Hepatocyte (in vitro differentiated cells): ENCODE results near the gene LEMD1. TPM values are rescaled to one million over a fixed set of nuclear protein-coding genes. Genes with fewer than 3 reads are reported as not detected.

Experiments used
- DNase-seq: peaks from one replicate; pipeline ENCODE4 v3.0.0-alpha.2; 2016; ENCODE audit warnings: low spot score
- H2AFZ ChIP-seq: fragments of 200-600 bp; sonication (generic); 2 replicates; pipeline ENCODE4 v1.6.0; 2016; ENCODE audit warnings: antibody characterized with exemption, mild to moderate bottlenecking
- H3K27ac ChIP-seq: fragments of 200-600 bp; sonication (generic); 2 replicates; pipeline ENCODE4 v1.5.1; 2016; ENCODE audit warnings: mild to moderate bottlenecking
- H3K27me3 ChIP-seq: fragments of 200-600 bp; sonication (generic); 2 replicates; pipeline ENCODE4 v1.6.1; 2016
- H3K36me3 ChIP-seq: fragments of 200-600 bp; sonication (generic); replicated peaks from 2 replicates; pipeline ENCODE4 v1.5.1; 2016; ENCODE audit warnings: low read depth; ENCODE audit not compliant: insufficient read depth
- H3K4me1 ChIP-seq: fragments of 200-600 bp; sonication (generic); 2 replicates; pipeline ENCODE4 v1.5.1; 2016; ENCODE audit warnings: mild to moderate bottlenecking, moderate library complexity; ENCODE audit not compliant: insufficient read depth
- H3K4me2 ChIP-seq: fragments of 200-600 bp; sonication (generic); 2 replicates; pipeline ENCODE4 v1.6.0; 2016
- H3K4me3 ChIP-seq: fragments of 200-600 bp; sonication (generic); 2 replicates; pipeline ENCODE4 v1.5.1; 2016; ENCODE audit warnings: mild to moderate bottlenecking
- H3K79me2 ChIP-seq: fragments of 200-600 bp; sonication (generic); 2 replicates; pipeline ENCODE4 v1.6.0; 2017; ENCODE audit warnings: mild to moderate bottlenecking
- H3K9me2 ChIP-seq: fragments of 200-600 bp; sonication (generic); replicated peaks from 2 replicates; pipeline ENCODE4 v1.6.0; 2017; ENCODE audit warnings: mild to moderate bottlenecking; ENCODE audit not compliant: insufficient read depth
- H3K9me3 ChIP-seq: fragments of 200-600 bp; sonication (generic); 2 replicates; pipeline ENCODE4 v1.5.1; 2016; ENCODE audit warnings: low read depth, mild to moderate bottlenecking
- H4K20me1 ChIP-seq: fragments of 200-600 bp; sonication (generic); 2 replicates; pipeline ENCODE4 v1.6.0; 2016; ENCODE audit warnings: mild to moderate bottlenecking; ENCODE audit not compliant: insufficient read depth, poor library complexity, severe bottlenecking
- EZH2 ChIP-seq: fragments of 200-600 bp; sonication (generic); IDR thresholded peaks from 2 replicates; pipeline ENCODE4 v1.6.1; 2016; ENCODE audit warnings: antibody characterized with exemption, mild to moderate bottlenecking, borderline replicate concordance
- EZH2phosphoT487 ChIP-seq: fragments of 200-600 bp; sonication (generic); IDR thresholded peaks from one replicate; pipeline ENCODE4 v1.6.1; 2018; ENCODE audit warnings: antibody characterized with exemption, mild to moderate bottlenecking, low read depth, moderate library complexity; ENCODE audit not compliant: unreplicated experiment, severe bottlenecking
- WGBS: methylation state at CpG from one replicate; pipeline ENCODE4 v1.1.6; 2016; ENCODE audit warnings: low lambda C conversion rate; ENCODE audit errors: missing lambda C conversion rate; 5-methylcytosine and 5-hydroxymethylcytosine counted together
- polyA plus RNA-seq: library from polyadenylated mRNA; unstranded; fragments of >200 nt; fragmentation: Nextera tagmentation; extraction: Ambion mirVana; gene quantifications from 2 replicates; pipeline ENCODE4 v1.2.1, GENCODE V29; 2016
- total RNA-seq: library from RNA; depleted of rRNA; stranded (reverse); fragments of >200 nt; gene quantifications from 2 replicates; pipeline ENCODE4 v1.2.3, GENCODE V29; 2014
- TF ChIP-seq, protein P1 (sequence below): fragments of 200-600 bp; sonication (generic); IDR thresholded peaks from 2 replicates; pipeline ENCODE4 v1.5.1; 2016; ENCODE audit warnings: antibody characterized with exemption, mild to moderate bottlenecking; ENCODE audit not compliant: poor library complexity

The LEMD1 gene
- total and polyA plus RNA-seq, 2 experiments from 2014 or later, result 0.35 to 2.4 TPM

DNA sequence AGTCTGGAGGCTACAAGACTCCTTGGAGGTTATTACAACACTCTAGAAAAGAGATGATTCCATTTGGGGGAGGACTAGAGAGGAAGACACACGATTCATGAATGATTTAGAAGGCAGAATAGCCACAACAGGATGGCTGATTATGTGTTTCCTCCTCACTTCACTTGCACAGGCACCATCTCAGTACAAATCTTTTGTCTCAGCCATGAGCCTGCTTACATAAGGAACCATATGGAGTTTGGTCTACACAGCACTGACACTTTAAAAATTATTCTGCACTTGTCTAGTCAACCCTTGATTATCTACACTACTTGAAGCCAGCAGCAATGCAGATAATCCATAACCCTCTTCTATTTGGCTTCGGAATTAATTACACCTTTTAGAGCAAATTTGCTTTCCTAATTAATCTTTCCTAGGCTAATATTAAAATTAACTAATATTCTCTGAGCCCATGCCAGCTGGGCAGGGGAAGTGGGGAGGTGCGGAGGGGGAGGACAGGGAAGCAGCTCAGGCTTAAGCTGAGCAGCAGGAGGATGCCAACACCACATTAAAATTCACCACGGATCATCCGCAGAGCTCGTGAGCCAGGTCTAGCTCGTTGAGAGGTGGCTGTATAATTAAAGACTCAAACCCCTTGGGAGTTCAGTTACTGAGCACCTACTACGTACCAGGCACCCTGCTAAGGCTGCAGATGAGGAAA lies 3.2 kb upstream of the LEMD1 start:
- H3K4me2 ChIP-seq, result no peak overlapping the region
- H3K79me2 ChIP-seq, result no peaks in the 10 kb centered on the region
- no peak for DNase-seq
- WGBS, result 71% methylated on average over 8 of the region's 8 CpGs
- H2AFZ ChIP-seq, result no peak overlapping the region
- no peaks in the 10 kb centered on the region for H3K36me3 ChIP-seq
- no peak overlapping the region for H3K27ac ChIP-seq
- no peaks in the 10 kb centered on the region for H4K20me1 ChIP-seq
- no peaks in the 10 kb centered on the region for H3K9me2 ChIP-seq
- TF ChIP-seq EZH2 (no peak), EZH2phosphoT487 (no peak)
- TF ChIP-seq, protein P1, sequence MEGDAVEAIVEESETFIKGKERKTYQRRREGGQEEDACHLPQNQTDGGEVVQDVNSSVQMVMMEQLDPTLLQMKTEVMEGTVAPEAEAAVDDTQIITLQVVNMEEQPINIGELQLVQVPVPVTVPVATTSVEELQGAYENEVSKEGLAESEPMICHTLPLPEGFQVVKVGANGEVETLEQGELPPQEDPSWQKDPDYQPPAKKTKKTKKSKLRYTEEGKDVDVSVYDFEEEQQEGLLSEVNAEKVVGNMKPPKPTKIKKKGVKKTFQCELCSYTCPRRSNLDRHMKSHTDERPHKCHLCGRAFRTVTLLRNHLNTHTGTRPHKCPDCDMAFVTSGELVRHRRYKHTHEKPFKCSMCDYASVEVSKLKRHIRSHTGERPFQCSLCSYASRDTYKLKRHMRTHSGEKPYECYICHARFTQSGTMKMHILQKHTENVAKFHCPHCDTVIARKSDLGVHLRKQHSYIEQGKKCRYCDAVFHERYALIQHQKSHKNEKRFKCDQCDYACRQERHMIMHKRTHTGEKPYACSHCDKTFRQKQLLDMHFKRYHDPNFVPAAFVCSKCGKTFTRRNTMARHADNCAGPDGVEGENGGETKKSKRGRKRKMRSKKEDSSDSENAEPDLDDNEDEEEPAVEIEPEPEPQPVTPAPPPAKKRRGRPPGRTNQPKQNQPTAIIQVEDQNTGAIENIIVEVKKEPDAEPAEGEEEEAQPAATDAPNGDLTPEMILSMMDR, result no peak
- no peak overlapping the region for H3K4me3 ChIP-seq
- H3K27me3 ChIP-seq, result peaks cover 77% of the 10 kb centered on the region
- no peaks in the 10 kb centered on the region for H3K9me3 ChIP-seq
- H3K4me1 ChIP-seq, result no peaks in the 10 kb centered on the region

DNA sequence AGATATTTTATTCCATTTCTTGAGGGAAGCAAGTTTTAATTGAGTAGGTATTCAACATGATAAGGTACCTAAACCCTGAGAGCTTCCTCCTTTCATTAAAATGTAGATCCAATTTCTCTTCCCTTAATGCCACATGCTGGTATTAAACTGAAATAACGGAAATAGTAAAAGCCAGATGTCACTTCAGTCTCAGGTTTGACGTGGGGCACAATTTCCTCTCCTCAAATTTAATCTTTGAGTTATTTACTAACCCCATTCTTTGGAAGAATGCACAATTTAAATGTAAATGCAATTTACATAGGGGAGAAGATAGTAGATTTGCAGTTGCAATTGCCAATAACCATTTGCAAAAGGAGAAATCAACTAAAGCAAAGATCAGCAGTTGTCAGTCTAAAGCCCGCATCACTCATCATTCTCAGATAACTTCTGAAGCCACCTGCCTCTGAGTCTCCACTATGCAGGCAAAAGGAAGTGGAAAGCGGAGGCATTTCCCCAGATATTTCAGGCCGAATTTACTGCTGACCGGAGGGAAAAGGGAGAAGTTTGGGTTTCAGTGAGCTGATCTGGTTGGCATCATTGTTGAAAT lies 2.1 kb upstream of the LEMD1 start:
- Histone ChIP-seq H2AFZ (no peak overlapping the region), H3K4me2 (no peak overlapping the region), H3K27me3 (peaks cover 69% of the 10 kb centered on the region), H3K9me2 (no peaks in the 10 kb centered on the region), H3K36me3 (no peaks in the 10 kb centered on the region), H3K27ac (no peak overlapping the region), H3K4me3 (no peak overlapping the region), H4K20me1 (no peaks in the 10 kb centered on the region), H3K79me2 (no peaks in the 10 kb centered on the region), H3K9me3 (no peaks in the 10 kb centered on the region), H3K4me1 (no peaks in the 10 kb centered on the region)
- TF ChIP-seq, protein P1, result no peak
- TF ChIP-seq EZH2, result no peak
- TF ChIP-seq EZH2phosphoT487, result no peak
- 77% methylated on average over 6 of the region's 6 CpGs for whole genome bisulfite sequencing
- DNase-seq, result no peak

DNA sequence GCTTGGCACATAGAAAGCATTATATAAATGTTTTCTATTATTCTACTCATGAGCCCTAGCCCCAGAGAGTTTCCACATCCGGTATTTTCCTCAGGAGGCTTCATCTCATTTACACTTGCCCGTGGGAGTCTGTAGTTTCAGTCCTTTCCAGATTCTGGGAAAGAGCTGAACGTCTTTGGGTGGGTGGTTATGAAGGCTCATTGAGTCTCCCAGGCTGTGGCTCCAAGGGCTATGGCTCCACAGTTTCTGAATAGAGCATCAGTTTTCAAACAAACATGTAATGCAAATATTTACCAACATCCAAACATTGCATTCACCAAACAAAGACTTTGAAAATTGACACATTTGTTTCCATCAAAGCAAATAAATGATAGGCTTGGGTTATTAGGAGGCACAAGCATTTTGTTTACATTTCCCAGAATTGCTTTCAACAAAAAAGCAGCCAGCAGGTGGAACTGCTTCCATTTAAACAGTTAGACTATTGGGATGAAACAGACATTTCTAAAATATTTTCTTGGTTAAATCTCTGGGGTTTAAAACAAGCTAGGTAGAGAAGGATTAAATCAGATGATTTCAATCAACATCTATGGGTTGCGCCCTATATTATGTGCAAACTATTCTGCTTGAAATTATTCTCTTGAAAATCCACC lies 1.3 kb upstream of the LEMD1 start:
- Histone ChIP-seq H3K4me1 (no peaks in the 10 kb centered on the region), H3K27ac (no peak overlapping the region), H3K4me2 (no peak overlapping the region), H2AFZ (no peak overlapping the region), H3K79me2 (no peaks in the 10 kb centered on the region), H3K36me3 (no peaks in the 10 kb centered on the region), H3K9me2 (no peaks in the 10 kb centered on the region), H3K9me3 (no peaks in the 10 kb centered on the region), H3K4me3 (no peak overlapping the region), H4K20me1 (no peaks in the 10 kb centered on the region), H3K27me3 (peaks cover 64% of the 10 kb centered on the region)
- WGBS, result 66% methylated on average over 4 of the region's 4 CpGs
- no peak for DNase-seq
- no peak for TF ChIP-seq EZH2
- TF ChIP-seq, protein P1, result peak; percentile 23
- TF ChIP-seq EZH2phosphoT487, result no peak
